ENCODE results near the gene TDRD12.
"Not testable (repeated sequence)": the region's sequence is repeated elsewhere in the genome, so short reads cannot be mapped to it uniquely, and the experiment has no call there.

TDRD12 gene

DNA sequence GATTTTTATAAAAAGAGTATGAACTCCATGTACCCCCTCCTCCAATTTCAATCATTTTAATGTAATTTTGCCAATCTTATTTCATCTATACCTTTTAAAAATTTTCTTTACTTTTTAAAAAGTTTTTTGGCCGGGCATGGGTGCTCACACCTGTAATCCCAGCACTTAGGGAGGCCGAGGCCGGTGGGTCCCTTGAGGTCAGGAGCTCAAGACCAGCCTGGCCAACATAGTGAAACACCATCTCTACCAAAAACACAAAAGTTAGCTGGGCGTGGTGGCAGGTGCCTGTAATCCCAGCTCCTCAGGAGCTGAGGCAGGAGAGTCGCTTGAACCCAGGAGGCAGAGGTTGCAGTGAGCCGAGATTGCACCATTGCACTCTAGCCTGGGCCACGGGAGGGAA, 113.8 kb downstream of the TDRD12 start:
- not testable (repeated sequence) for FAIRE-seq

DNA sequence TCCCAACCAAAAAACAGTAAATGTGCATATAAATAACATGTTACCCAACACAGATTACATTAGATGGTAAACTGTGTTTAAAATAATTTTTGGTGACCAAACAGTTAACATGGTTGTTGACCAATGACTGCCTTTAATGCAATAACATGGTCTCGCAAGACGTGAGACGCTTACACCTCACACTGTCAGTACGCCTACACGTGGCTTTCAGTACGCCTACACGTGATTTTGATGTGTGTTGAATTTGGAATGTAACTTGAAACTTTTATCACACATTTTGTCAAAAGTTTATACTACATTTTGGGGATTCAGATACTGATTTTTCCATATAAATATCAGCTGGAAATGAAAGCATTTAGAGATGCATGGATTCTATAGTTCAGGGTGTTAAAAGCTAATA, 118.0 kb downstream of the TDRD12 start:
- FAIRE-seq = no peak

DNA sequence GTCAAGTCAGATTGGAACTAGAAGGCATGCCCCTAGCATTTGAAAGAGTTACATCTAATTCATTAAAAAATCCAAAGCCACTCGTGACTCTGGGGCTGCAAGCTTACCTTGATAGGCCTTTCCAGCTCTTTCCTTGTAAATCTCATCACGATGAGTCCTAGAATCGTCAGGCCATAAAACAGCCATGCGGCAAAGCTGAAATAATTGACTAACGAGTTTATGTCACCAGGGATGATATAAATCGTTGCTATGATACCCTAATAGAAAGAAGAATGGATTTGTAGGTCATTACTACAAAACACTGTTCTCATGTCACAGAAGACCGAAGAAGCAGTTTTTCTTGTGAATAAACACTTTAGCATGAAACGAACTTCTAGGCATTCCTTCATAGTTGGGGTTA, 122.5 kb downstream of the TDRD12 start:
- no peak for FAIRE-seq

DNA sequence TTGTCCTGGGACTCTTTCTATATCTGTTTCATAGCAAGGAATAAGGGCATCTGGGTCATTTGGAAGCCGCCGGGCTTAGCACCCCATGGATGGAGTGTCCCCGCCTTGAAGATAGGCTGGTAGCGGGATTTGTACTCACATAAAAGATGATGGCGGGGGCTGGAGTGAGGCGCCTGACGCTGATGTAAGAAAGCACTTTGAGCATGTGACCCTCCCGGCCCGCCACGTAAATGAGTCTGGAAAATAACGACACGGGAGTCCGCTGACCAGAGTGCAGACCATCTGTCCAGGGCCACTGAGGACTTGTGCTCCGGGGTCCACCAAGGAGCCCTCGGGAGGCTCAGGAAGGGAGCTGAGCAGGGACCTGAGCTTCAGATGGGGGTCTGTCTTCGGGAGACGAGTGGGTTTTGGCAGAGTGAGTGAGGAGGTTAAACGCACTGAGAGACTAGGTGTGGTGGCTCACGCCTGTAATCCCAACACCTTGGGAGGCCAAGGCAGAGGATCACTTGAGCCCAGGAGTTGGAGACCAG, 124.2 kb downstream of the TDRD12 start:
- FAIRE-seq = no peak

DNA sequence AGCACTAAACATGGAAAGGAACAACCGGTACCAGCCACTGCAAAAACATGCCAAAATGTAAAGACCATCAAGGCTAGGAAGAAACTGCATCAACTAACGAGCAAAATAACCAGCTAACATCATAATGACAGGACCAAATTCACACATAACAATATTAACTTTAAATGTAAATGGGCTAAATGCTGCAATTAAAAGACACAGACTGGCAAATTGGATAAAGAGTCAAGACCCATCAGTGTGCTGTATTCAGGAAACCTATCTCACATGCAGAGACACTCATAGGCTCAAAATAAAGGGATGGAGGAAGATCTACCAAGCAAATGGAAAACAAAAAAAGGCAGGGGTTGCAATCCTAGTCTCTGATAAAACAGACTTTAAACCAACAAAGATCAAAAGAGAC, 128.5 kb downstream of the TDRD12 start:
- not testable (repeated sequence) for FAIRE-seq

DNA sequence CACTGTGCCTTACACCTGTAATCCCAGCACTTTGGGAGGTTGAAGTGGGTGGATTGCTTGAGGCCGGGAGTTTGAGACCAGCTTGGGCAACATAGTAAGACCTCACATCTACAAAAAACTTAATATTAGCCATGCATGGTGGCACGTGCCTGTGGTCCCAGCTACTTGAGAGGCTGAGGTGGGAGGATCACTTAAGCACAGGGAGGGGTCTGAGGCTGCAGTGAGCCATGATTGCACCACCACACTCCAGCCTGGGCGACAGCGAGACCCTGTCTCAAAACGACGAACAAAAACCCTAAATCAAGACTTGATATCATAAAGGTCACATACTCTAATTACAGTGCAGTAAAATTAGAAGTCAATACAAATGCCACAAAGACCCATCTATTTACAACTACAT, 132.6 kb downstream of the TDRD12 start:
- no peak for FAIRE-seq

DNA sequence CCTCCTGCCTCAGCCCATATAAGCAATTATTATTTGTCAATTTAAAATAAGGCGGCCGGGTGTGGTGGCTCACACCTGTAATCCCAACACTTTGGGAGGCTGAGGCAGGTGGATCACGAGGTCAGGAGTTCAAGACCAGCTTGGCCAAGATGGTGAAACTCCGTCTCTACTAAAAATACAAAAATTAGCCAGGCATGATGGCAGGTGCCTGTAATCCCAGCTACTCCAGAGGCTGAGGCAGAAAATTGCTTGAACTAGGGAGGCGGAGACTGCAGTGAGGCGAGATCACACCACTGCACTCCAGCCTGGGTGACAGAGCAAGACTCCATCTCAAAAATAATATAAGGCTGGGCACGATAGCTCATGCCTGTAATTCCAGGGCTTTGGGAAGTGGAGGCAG, 137.3 kb downstream of the TDRD12 start:
- not testable (repeated sequence) for FAIRE-seq

DNA sequence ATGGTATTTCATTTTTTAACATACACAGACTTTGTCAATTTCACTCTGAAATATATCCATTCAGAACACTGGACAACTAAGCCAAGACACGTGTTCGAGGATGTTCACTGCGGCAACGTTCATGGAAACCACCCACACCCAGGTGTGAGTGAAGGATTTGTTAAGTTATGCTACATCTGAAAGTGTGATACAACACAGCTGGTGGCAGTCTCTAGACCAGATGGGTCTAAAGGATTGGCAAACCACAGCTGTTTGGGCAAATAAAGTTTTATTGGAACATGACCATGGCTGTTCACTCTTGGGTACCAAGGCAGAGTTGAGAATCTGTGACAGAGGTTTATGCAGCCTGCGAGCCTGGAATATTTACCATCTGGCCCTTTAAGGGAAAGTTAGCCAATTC, 138.0 kb downstream of the TDRD12 start:
- no peak for FAIRE-seq

DNA sequence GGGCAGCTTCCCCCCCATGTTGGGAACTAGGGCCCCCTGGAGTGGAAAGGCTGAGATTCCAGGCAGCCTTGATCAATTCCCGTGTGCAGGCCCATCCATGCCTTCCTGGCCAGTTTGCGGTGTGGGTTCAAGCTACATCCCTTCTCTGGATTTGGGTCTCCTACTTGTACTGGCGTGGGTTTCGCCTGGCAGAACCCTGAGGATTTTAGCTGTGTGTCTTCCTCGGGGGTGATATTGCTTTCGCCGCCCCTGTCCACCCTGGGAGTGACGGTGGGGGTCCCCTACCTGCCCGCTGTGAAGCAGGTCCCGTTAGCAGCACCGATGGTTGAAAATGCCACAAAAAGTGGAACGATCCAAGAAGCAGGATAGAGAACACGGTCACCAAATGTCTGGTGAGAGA, 138.6 kb downstream of the TDRD12 start:
- FAIRE-seq = no peak

DNA sequence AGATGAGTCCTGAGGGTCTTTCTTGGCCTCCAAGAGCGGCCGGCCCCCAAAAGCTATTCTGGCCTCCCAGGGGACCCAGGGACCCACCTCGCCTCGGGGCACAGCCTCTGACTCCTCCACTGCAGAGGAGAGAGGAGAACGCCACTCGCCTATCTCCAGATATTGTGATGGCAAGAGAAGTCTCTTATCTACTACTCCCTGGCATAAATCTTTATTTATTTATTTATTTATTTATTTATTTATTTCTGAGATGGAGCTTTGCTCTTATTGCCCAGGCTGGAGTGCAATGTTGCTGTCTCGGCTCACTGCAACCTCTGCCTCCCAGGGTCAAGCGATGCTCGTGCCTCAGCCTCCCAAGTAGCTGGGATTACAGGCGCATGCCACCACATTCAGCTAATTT, 139.0 kb downstream of the TDRD12 start:
- FAIRE-seq = no peak

DNA sequence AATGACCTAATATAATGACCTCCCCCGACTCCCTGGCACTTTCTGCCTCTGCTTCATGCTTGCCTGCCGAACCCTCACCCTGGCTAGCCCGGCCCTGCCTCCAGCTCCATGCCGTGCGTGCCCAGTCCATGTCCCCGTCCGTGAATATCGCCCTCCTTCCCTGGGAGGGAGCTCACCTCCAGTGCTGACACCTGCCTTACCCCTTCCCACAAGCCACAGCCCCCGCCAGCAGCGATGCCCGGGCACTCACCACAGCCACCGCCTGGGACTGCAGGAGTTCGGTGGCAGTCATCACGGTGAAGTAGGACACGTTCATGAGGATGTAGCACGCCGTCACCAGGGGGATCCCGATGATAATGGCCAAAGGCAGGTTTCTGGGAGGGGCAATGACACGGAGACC, 140.0 kb downstream of the TDRD12 start:
- no peak for FAIRE-seq

DNA sequence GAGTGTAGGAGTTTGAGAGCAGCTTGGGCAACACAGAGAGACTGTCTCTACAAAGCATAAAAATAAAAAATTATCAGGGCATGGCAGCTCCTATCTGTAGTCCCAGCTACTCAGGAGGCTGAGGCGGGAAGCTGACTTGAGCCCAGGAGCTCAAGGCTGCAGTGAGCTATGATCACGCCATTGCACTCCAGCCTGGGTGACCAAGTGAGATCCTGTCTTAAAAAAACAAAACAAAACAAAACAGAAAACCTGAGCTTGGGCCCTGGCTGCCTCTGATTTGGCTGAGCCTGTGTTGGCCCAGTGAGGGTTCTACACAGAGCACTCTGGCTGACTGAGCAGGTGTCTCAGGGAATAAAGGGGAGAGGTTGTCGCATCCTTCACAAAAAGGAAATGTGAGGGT, 142.0 kb downstream of the TDRD12 start:
- FAIRE-seq = no peak

DNA sequence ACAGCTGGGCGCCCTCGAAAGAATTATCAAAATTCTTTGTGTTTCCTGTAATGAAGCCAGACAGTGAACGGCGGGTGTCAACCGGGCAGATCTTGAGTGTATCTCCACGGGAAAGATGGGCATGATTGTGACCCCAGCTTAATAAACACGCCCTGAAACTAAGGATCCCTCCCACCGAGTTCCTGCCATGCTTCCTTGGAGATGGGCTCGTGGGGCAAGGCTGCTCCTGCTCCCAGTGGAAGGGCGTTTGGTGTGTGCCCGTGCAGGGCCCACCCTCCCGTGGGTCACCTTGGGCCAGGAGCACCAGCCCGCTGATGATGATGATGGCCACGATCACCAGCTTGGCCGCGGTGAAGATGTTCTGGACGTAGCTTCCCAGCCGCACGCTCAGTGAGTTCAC, 142.6 kb downstream of the TDRD12 start:
- no peak for FAIRE-seq

DNA sequence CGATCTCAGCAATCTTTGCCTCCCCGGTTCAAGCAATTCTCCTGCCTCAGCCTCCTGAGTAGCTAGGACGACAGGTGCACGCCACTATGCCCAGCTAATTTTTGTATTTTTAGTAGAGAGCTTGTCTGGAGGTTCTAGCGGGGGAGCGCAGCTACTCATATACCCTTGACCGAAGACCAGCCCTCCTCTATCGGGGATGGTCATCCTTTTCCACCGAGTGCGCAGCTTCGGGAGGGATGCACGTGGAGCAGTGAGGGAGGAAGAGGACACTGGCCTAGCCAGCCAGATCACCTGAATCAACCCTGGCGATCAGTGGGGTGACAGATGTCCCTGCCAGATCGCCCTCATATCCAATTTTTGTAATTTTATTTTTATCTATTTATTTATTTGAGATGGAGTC, 143.2 kb downstream of the TDRD12 start:
- no peak for FAIRE-seq

DNA sequence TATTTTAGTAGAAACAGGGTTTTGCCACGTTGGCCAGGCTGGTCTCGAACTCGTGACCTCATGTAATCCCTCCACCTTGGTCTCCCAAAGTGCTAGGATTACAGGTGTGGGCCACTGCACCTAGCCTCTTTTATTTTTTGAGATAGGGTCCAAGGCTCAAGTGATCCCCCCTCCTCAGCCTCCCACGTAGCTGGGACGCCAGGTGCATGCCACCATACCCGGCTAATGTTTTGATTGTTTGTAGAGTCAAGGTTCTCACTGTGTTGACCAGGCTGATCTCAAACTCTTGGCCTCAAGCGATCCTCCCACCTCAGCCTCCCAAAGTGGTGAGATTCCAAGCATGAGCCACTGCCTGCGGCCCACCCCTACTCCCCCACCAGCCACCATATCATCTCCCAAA, 143.7 kb downstream of the TDRD12 start:
- no peak for FAIRE-seq

DNA sequence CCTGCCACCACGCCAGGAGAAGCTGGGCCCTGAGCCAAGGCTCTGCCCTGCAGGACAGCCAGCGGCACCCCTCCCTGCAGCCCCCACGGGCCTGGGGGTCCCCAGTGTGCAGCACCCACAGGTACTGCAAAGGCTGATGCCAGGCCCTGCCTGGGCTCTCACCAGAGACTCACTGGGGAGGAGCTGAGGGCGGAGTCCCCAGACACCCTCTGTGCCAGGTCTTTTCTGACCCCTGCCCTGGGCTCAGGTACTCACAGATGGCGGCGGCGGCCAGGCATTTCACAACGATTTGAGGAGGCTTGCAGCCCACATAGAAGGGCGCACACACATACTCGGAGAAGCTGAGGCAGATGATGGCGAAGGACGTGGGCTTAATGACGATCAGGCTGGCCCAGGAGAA, 144.3 kb downstream of the TDRD12 start:
- FAIRE-seq = no peak

DNA sequence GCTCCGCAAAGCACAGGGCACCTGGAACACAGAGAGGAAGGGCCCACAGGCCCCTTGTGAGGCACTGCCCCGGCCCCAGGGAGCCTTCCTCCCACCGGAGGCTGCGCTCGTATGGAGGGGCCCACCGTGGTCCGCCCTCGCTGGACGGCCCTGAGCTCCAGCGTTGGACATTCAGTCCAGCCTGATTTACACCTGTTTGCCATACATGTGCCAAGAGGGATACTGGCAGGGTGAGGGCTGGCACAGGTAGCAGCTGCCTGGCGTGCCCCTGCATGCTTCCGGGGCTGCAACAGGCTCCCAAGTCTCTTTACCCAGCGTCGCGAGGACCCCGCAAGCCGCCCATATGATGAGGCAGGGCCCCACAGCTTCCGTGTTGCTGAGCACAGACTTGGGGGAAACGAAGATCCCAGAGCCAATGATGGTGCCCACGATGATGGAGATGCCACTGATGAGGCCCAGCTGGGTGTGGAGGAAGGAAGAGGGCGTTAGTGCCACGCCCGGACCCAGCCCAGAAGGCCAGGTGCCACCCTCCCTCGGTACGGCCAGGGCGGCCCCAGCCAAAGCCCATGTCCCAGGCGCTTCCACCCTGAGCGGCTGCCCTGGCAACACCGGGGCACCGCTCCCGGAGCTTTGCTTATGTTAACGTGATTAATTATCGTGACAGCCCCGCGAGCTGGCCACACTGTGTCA, 144.9 kb downstream of the TDRD12 start:
- no peak for FAIRE-seq

DNA sequence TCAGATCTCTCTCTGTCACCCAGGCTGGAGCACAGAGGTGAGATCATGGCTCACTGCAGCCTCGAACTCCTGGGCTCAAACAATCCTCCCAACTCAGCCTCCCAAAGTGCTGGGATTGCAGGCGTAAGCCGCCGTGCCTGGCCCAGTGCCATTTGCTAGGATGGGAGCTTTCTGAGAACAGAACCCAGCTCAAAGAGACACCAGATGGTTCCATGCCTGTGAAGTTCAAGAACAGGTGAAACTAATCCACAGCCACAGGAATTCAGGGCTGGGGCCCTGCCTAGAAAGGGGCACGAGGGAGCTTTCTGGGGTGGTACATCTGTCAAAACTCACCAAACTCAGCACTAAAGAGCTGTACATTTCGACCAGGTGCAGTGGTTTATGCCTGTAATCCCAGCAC, 145.8 kb downstream of the TDRD12 start:
- no peak for FAIRE-seq

DNA sequence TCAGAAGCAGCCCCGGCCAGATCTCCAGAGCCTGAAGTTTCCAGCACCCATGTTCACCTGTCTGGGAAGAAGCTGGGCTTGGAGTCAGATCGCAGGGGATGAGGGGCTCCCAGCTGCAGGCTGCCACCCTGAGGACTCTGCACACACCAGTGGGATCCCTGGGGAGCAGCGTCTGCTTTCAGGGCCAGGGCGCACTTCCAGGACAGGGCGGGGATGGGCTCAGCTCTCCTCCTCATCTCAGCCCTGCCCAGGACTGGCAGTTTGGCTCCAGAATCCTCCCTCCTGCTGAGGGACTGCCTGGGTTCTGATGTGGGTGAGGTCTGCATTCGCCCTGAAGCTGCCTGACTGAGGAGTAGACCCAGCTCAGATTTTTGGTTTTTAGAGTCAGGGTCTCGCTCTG, 146.5 kb downstream of the TDRD12 start:
- FAIRE-seq = no peak

DNA sequence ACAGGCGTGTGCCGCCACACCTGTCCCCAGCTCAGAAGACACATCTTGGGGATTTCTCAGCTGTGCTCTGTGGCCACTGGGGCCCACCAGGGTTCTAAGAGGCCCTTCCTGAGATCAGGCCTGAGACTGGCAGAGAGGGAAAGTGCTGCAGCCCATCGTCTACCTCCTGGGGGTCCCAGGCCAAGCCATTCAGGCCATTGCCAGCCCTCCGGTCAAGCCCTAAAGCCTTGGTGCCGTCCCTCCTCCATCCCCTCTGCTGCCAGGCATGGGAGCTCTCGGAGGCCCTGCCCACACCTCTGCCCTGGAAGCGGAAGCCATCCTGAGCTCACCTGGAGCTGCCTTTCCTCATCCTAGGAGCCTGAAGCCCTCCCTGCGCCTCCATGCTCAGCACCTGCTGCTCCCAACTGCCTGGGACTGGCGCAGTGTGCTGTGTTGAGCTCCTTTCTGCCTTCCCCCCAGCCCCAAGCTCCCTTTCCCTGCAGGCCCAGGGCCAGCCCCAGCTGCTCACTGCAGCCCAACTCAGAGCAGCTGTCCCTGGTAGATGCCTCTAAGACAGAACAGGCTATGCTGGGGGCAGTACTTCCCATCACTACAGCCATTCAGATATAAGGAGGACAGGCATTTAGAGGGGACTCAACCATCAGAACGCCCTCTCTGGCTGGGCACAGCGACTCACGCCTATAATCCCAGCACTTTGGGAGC, 147.1 kb downstream of the TDRD12 start:
- no peak for FAIRE-seq

DNA sequence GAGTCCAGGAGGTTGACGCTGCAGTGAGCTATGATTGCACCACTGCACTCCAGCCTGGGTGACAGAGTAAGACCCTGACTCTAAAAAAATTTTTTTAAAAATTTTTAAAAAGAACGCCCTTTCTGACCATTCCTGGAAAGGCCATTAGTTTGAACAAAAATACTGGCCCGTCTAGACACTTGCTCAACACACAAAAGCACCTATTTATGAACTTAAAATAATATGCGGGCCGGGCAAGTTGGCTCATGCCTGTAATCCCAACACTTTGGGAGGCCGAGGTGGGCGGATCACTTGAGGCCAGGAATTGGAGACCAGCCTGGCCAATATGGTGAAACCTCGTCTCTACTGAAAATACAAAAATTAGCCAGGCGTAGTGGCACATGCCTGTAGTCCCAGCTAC, 147.9 kb downstream of the TDRD12 start:
- not testable (repeated sequence) for FAIRE-seq

DNA sequence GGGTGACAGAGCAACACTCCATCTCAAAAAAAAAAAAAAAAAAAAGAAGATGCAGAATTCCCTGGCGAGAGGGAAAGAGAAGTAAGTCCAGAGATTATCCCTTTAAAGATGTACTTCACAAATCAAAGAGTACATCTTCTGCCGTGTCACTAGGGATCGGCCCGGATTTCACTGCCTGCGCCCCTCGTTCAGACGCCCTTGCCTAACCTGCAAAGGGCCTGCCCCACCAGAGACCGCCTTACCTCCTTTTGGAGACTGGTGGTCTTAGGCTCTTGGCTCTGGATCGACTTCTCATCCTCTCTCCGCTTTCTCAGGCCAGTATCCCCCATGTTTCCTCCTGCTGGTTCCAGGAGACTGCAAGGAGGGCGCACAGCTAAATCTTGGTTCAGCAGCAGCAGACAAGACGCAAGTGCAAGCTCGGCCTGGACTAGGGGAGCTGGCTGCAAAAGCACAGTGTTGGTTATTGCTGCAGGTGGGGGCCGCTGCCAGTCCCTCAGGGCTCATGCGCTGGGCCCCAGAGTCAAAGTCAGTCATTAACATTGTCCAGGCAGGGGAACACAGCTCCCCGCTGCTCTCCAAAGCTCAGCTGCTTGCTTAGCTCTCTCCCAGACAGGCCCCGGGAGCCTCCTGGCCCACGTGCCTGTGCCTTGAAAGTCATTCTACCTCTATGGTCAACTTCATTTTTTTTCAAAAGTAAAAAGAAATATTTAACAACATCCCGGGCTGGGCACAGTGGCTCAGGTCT, 148.8 kb downstream of the TDRD12 start:
- FAIRE-seq = no peak

DNA sequence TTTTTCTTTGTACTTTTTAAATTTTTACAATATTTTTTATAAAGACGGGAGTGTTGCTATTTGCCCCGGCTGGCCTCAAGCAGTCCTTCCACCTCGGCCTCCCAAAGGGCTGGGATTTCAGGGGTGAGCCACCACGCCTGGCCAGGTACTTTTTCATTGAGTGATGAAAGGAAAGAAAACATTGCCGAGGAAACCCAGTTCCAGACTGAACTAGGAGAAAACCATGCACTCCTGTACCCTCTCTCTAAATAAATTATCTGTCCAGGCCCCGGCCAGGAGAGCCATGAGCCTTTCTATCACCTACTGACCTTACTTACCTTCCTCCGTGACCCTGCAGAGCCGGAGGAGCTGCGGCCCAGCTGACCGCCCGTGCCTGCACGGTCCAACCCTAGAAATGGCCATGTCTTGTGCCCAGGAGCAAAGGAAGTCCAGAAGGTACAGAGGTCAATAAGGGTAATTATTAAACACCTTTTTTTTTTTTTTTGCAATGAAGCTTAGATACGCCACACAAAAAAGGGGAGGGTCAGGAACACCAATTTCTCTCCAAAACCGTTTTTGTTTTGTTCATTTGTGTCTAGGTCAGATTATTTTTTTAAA, 149.9 kb downstream of the TDRD12 start, which contains the start of gene SLC7A9:
SLC7A9 (minus strand) TSS at position 399 of the 597 bp plus-strand sequence. CDS start 1,233 bp downstream, outside the sequence.
- FAIRE-seq = no peak
